ENCODE data around the gene ELF1. TPM values are rescaled to one million over a fixed set of nuclear protein-coding genes. Genes with fewer than 3 reads are reported as not detected.
A peak's percentile ranks its signal among the peaks of the same experiment; 100 is the strongest.

The ELF1 gene
- total RNA-seq, 2 donors from 2014 or later = 36.0 to 44.1 TPM

GRCh38 chr13:40992678-40993518 lies 26.2 kb downstream of the ELF1 start:
- no peak for TF ChIP-seq CTCF (conservative IDR thresholded peaks at IDR 0.05)
- H3K4me1 Mint-ChIP-seq = peaks cover 10% of the 10 kb centered on the region
- H3K4me3 Mint-ChIP-seq = no peak overlapping the region
- peaks cover 15% of the 10 kb centered on the region for H3K36me3 Mint-ChIP-seq (ENCODE audit: low read depth)
- Histone ChIP-seq H3K9ac (ENCODE audit: extremely low read depth, low read length, poor library complexity, severe bottlenecking) (no peak overlapping the region), H3K4me3 (ENCODE audit: low read length) (no peak overlapping the region), H3K4me1 (ENCODE audit: control insufficient read depth, insufficient read depth, low read length) (no peaks in the 10 kb centered on the region), H3K27me3 (ENCODE audit: control insufficient read depth, insufficient read depth, low read length, poor library complexity, severe bottlenecking) (no peaks in the 10 kb centered on the region), H3K36me3 (ENCODE audit: control insufficient read depth, insufficient read depth, low read length) (peaks cover 16% of the 10 kb centered on the region), H3K27ac (ENCODE audit: low read depth, low read length) (no peak overlapping the region), H3K9me3 (ENCODE audit: control insufficient read depth, low read length) (peaks cover 5% of the 10 kb centered on the region)
- 86 to 89% methylated on average over 9 to 10 of the region's 11 CpGs for WGBS, 2 experiments (ENCODE audit: insufficient coverage in 1 of 2, insufficient read length in 1 of 2)
- H3K27ac Mint-ChIP-seq = peak overlapping the region; percentile 8
- peaks cover 12% of the 10 kb centered on the region for H3K9me3 Mint-ChIP-seq
- DNase-seq = peak; percentile 49
- no peaks in the 10 kb centered on the region for H3K27me3 Mint-ChIP-seq (ENCODE audit: insufficient read depth)

GRCh38 chr13:40987606-40988280 lies 31.4 kb downstream of the ELF1 start:
- H3K4me3 ChIP-seq (ENCODE audit: low read length) = no peak overlapping the region
- TF ChIP-seq CTCF (conservative IDR thresholded peaks at IDR 0.05) = no peak
- H3K9me3 ChIP-seq (ENCODE audit: control insufficient read depth, low read length) = no peaks in the 10 kb centered on the region
- H3K27me3 Mint-ChIP-seq (ENCODE audit: insufficient read depth) = no peaks in the 10 kb centered on the region
- 85 to 96% methylated on average over 1 to 2 of the region's 2 CpGs for WGBS, 2 experiments (ENCODE audit: insufficient coverage in 1 of 2, insufficient read length in 1 of 2)
- H3K27ac Mint-ChIP-seq = no peak overlapping the region
- no peaks in the 10 kb centered on the region for H3K9me3 Mint-ChIP-seq
- H3K36me3 ChIP-seq (ENCODE audit: control insufficient read depth, insufficient read depth, low read length) = no peaks in the 10 kb centered on the region
- H3K4me1 ChIP-seq (ENCODE audit: control insufficient read depth, insufficient read depth, low read length) = no peaks in the 10 kb centered on the region
- H3K9ac ChIP-seq (ENCODE audit: extremely low read depth, low read length, poor library complexity, severe bottlenecking) = no peak overlapping the region
- H3K36me3 Mint-ChIP-seq (ENCODE audit: low read depth) = peaks cover 3% of the 10 kb centered on the region
- H3K4me1 Mint-ChIP-seq = peaks cover 8% of the 10 kb centered on the region
- no peak for DNase-seq
- no peak overlapping the region for H3K4me3 Mint-ChIP-seq
- no peak overlapping the region for H3K27ac ChIP-seq (ENCODE audit: low read depth, low read length)
- no peaks in the 10 kb centered on the region for H3K27me3 ChIP-seq (ENCODE audit: control insufficient read depth, insufficient read depth, low read length, poor library complexity, severe bottlenecking)

GRCh38 chr13:40986101-40986856 lies 32.8 kb downstream of the ELF1 start:
- peaks cover 3% of the 10 kb centered on the region for H3K36me3 Mint-ChIP-seq (ENCODE audit: low read depth)

More at GRCh38 chr13:40986101-40986856, 32.8 kb downstream of the ELF1 start:
- Histone ChIP-seq H3K27ac (ENCODE audit: low read depth, low read length) (no peak overlapping the region), H3K9ac (ENCODE audit: extremely low read depth, low read length, poor library complexity, severe bottlenecking) (no peak overlapping the region), H3K9me3 (ENCODE audit: control insufficient read depth, low read length) (no peaks in the 10 kb centered on the region), H3K27me3 (ENCODE audit: control insufficient read depth, insufficient read depth, low read length, poor library complexity, severe bottlenecking) (no peaks in the 10 kb centered on the region), H3K4me3 (ENCODE audit: low read length) (no peak overlapping the region), H3K4me1 (ENCODE audit: control insufficient read depth, insufficient read depth, low read length) (no peaks in the 10 kb centered on the region), H3K36me3 (ENCODE audit: control insufficient read depth, insufficient read depth, low read length) (no peaks in the 10 kb centered on the region)
- TF ChIP-seq CTCF (conservative IDR thresholded peaks at IDR 0.05) = no peak
- H3K9me3 Mint-ChIP-seq = no peaks in the 10 kb centered on the region
- peaks cover 14% of the 10 kb centered on the region for H3K4me1 Mint-ChIP-seq
- H3K27me3 Mint-ChIP-seq (ENCODE audit: insufficient read depth) = no peaks in the 10 kb centered on the region
- no peak overlapping the region for H3K4me3 Mint-ChIP-seq
- DNase-seq = no peak
- no peak overlapping the region for H3K27ac Mint-ChIP-seq
- 91 to 93% methylated on average over 4 to 5 of the region's 5 CpGs for WGBS, 2 experiments (ENCODE audit: insufficient coverage in 1 of 2, insufficient read length in 1 of 2)
